ENCODE measurements around the gene GZMH. TPM values are rescaled to one million over a fixed set of nuclear protein-coding genes. Genes with fewer than 3 reads are reported as not detected.

The GZMH gene
- total RNA-seq, 1 experiment from 2014 or later = not detected

DNA sequence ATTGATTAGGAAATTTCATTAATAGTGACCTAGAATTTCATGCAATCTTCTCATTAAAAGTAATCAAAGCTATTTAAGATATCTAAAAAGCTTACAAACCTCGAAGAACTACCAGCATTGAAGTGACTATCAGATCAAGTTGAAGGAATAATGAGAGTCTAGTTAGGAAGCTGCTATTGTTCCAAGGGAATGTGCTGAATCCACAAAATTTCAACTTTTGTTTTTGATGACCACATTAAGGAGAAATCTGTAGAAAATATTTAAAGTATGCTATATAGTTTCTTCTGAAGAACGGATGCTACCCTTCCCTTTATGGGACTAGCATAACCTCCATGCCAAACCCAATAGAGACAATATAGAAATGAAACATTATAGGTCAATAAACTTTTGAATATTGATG, 30.9 kb downstream of the GZMH start:
- Histone ChIP-seq H2AFZ (no peak overlapping the region), H3K9me2 (ENCODE audit: insufficient read depth) (no peaks in the 10 kb centered on the region), H3K27me3 (ENCODE audit: insufficient read depth, low read depth) (peaks cover 34% of the 10 kb centered on the region), H4K20me1 (ENCODE audit: insufficient read depth) (no peaks in the 10 kb centered on the region), H3F3A (ENCODE audit: insufficient read depth, low read depth) (no peaks in the 10 kb centered on the region), H3K36me3 (ENCODE audit: low read depth) (no peaks in the 10 kb centered on the region), H3K4me3 (no peak overlapping the region), H3K4me2 (no peak overlapping the region), H3K4me1 (replicated peaks; ENCODE audit: insufficient read depth) (no peaks in the 10 kb centered on the region), H3K27ac (no peak overlapping the region), H3K9me3 (ENCODE audit: insufficient read depth, low read depth) (no peaks in the 10 kb centered on the region), H3K79me2 (ENCODE audit: low read depth) (no peaks in the 10 kb centered on the region)
- DNase-seq = no peak
- CTCF ChIA-PET = no interaction called here
- intact Hi-C loops (cut with micrococcal nuclease; ENCODE audit: unreplicated experiment) = no loop called here
- POLR2A ChIA-PET (ENCODE audit: unreplicated experiment) = no interaction called here
- no TSS peak for BruUV-seq (replicated peaks)
- TF ChIP-seq EZH2 (IDR thresholded peaks at IDR 0.05; ENCODE audit: low read depth) (no peak), CTCF (conservative IDR thresholded peaks at IDR 0.05) (no peak)

GRCh38 chr14:24576771-24577170, 32.7 kb downstream of the GZMH start:
- Histone ChIP-seq H4K20me1 (ENCODE audit: insufficient read depth) (no peaks in the 10 kb centered on the region), H2AFZ (no peak overlapping the region), H3K27ac (no peak overlapping the region), H3K27me3 (ENCODE audit: insufficient read depth, low read depth) (peaks cover 46% of the 10 kb centered on the region), H3K79me2 (ENCODE audit: low read depth) (no peaks in the 10 kb centered on the region), H3K9me3 (ENCODE audit: insufficient read depth, low read depth) (no peaks in the 10 kb centered on the region), H3K36me3 (ENCODE audit: low read depth) (no peaks in the 10 kb centered on the region), H3K4me2 (no peak overlapping the region), H3K4me1 (replicated peaks; ENCODE audit: insufficient read depth) (no peaks in the 10 kb centered on the region), H3K9me2 (ENCODE audit: insufficient read depth) (no peaks in the 10 kb centered on the region), H3F3A (ENCODE audit: insufficient read depth, low read depth) (no peaks in the 10 kb centered on the region), H3K4me3 (no peak overlapping the region)
- no TSS peak for BruUV-seq (replicated peaks)
- ChIA-PET CTCF (no interaction called here), POLR2A (ENCODE audit: unreplicated experiment) (no interaction called here)
- intact Hi-C loops (cut with micrococcal nuclease; ENCODE audit: unreplicated experiment) = no loop called here
- TF ChIP-seq EZH2 (IDR thresholded peaks at IDR 0.05; ENCODE audit: low read depth) (no peak), CTCF (conservative IDR thresholded peaks at IDR 0.05) (no peak)
- no peak for DNase-seq

DNA sequence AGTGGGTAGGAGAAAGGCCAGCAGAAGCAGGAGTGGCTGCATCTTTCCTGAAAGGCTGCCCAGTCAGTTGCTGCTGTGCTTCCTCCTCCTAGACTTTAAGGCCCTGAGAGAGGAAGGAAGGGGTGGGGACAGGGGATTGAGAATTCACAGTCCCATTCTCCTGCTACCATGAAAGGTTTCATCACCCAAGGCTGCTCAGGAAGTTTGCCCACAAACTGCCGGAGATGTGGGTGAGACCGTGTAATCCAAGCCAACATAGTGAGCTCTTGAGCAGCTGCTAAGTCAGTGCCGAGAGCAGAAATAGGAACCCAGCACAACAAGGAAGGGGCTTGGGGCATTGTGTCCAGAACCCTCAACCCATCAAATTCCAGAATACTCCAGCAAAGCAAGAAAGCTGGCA, 33.3 kb downstream of the GZMH start, which contains the start of gene CTSG:
TSS of gene CTSG (minus strand) at position 69 of the 400 bp plus-strand sequence. CDS start at position 42, 27 bp downstream.
- H3K27me3 ChIP-seq (ENCODE audit: insufficient read depth, low read depth) = peaks cover 46% of the 10 kb centered on the region
- no peak within 1 kb of the TSS for H3K4me3 ChIP-seq
- no peak within 1 kb of the TSS for H3K27ac ChIP-seq
- CTCF ChIA-PET = no interaction called here
- no peaks in the 10 kb centered on the region for H3K36me3 ChIP-seq (ENCODE audit: low read depth)
- no peaks in the 10 kb centered on the region for H3F3A ChIP-seq (ENCODE audit: insufficient read depth, low read depth)
- intact Hi-C loops (cut with micrococcal nuclease; ENCODE audit: unreplicated experiment) = no loop called here
- no TSS peak for BruUV-seq (replicated peaks)
- H3K4me2 ChIP-seq = no peak within 1 kb of the TSS
- DNase-seq = no peak
- POLR2A ChIA-PET (ENCODE audit: unreplicated experiment) = no interaction called here
- TF ChIP-seq CTCF (conservative IDR thresholded peaks at IDR 0.05) (no peak), EZH2 (IDR thresholded peaks at IDR 0.05; ENCODE audit: low read depth) (no peak)
- no peak within 1 kb of the TSS for H2AFZ ChIP-seq
- H4K20me1 ChIP-seq (ENCODE audit: insufficient read depth) = no peaks in the 10 kb centered on the region
- no peaks in the 10 kb centered on the region for H3K79me2 ChIP-seq (ENCODE audit: low read depth)
- no peaks in the 10 kb centered on the region for H3K9me2 ChIP-seq (ENCODE audit: insufficient read depth)
- H3K4me1 ChIP-seq (replicated peaks; ENCODE audit: insufficient read depth) = no peaks in the 10 kb centered on the region
- no peaks in the 10 kb centered on the region for H3K9me3 ChIP-seq (ENCODE audit: insufficient read depth, low read depth)
